Lower leg skin (tissue), 4 donors: ENCODE measurements around the gene LPA. TPM values are rescaled to one million over a fixed set of nuclear protein-coding genes. Genes with fewer than 3 reads are reported as not detected.
"Not testable (repeated sequence)": the region's sequence is repeated elsewhere in the genome, so short reads cannot be mapped to it uniquely, and the experiment has no call there.

Experiments
- DNase-seq, 2 donors: peaks; one replicate each; pipeline ENCODE4 v3.0.0-alpha.2; 2019; ENCODE audit warnings: low spot score in 2 of 2
- H3K4me3 ChIP-seq: fragments of 200-600 bp; sonication (generic); 2 replicates; pipeline ENCODE4 v1.5.1; 2017; ENCODE audit warnings: mild to moderate bottlenecking, low read depth; ENCODE audit not compliant: poor library complexity, severe bottlenecking
- POLR2A ChIP-seq, 2 donors: fragments of 450-650 bp; IDR thresholded peaks; one replicate each; pipeline ENCODE4 v1.6.1; 2016 to 2017; ENCODE audit warnings: antibody characterized with exemption in 2 of 2, mild to moderate bottlenecking in 1 of 2, moderate library complexity in 1 of 2
- WGBS, 2 donors: methylation state at CpG; one replicate each; pipeline ENCODE4 v1.1.5; 2018; 5-methylcytosine and 5-hydroxymethylcytosine counted together
- intact Hi-C: fragments of 100-400 bp; cut with DNase I; formaldehyde crosslinking; loops from one replicate; pipeline ENCODE4 v1.15.0; 2023; ENCODE audit warnings: low total_unique reads
- total RNA-seq, 4 donors: library from RNA; depleted of rRNA; stranded (reverse); fragments of >200 nt; gene quantifications; one replicate each; pipeline ENCODE4 v1.1.0, GENCODE V29; 2016
- TF ChIP-seq, protein P1 (sequence below), 3 donors: fragments of 450-650 bp; IDR thresholded peaks; one replicate each; pipeline ENCODE4 v1.5.1; 2016; ENCODE audit warnings: antibody characterized with exemption in 3 of 3, mild to moderate bottlenecking in 3 of 3, moderate library complexity in 2 of 3

LPA gene, protein sequence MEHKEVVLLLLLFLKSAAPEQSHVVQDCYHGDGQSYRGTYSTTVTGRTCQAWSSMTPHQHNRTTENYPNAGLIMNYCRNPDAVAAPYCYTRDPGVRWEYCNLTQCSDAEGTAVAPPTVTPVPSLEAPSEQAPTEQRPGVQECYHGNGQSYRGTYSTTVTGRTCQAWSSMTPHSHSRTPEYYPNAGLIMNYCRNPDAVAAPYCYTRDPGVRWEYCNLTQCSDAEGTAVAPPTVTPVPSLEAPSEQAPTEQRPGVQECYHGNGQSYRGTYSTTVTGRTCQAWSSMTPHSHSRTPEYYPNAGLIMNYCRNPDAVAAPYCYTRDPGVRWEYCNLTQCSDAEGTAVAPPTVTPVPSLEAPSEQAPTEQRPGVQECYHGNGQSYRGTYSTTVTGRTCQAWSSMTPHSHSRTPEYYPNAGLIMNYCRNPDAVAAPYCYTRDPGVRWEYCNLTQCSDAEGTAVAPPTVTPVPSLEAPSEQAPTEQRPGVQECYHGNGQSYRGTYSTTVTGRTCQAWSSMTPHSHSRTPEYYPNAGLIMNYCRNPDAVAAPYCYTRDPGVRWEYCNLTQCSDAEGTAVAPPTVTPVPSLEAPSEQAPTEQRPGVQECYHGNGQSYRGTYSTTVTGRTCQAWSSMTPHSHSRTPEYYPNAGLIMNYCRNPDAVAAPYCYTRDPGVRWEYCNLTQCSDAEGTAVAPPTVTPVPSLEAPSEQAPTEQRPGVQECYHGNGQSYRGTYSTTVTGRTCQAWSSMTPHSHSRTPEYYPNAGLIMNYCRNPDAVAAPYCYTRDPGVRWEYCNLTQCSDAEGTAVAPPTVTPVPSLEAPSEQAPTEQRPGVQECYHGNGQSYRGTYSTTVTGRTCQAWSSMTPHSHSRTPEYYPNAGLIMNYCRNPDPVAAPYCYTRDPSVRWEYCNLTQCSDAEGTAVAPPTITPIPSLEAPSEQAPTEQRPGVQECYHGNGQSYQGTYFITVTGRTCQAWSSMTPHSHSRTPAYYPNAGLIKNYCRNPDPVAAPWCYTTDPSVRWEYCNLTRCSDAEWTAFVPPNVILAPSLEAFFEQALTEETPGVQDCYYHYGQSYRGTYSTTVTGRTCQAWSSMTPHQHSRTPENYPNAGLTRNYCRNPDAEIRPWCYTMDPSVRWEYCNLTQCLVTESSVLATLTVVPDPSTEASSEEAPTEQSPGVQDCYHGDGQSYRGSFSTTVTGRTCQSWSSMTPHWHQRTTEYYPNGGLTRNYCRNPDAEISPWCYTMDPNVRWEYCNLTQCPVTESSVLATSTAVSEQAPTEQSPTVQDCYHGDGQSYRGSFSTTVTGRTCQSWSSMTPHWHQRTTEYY (N-terminal part only)
- not detected for total RNA-seq

DNA sequence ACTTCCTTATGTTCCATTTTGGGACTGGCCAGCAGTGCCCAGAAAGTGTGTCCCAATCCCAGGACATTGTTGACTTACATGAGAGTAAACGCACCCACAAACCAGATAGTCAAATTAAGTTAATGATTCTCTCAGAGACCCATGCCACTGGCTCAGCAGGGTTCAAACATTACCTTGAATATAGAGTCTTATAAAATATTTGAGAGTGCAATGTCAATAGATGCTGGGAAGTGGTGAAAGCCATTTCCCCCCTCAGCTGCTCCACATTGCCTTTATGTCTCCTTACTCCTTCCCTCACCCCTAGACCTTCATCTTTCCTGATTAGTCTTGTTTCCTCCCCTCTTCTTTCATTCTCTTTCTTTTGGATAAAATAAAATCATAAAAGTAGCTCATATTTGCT is at the start of gene LPA:
LPA (minus strand) TSS at position 78 of the 400 bp plus-strand sequence; CDS start at position 17, 61 bp downstream.
- DNase-seq, intact Hi-C loops, H3K4me3 ChIP-seq: not testable (repeated sequence)
- 81 to 92% methylated on average over 1 of the region's 1 CpG for WGBS, 2 donors

DNA sequence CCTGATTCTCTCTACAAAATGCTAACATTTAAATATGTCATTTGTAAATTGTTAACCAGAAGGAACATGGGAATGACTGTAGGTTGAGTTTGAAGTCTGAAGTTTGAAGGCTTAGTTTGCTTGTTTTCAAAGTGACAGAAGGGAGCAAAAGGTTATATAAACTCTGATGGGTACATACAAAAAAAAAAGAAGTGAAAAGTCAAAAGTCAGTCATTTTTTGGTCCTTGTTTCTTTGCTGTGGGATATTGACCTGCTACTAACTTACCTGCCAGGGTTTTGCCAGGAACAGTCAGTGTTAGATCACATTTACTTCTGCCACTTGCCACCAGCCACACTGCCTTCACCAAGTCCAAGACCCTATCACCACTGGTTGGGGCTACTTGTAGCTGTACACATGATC is 44.9 kb upstream of the LPA start:
- intact Hi-C loops, DNase-seq, H3K4me3 ChIP-seq: not testable (repeated sequence)

DNA sequence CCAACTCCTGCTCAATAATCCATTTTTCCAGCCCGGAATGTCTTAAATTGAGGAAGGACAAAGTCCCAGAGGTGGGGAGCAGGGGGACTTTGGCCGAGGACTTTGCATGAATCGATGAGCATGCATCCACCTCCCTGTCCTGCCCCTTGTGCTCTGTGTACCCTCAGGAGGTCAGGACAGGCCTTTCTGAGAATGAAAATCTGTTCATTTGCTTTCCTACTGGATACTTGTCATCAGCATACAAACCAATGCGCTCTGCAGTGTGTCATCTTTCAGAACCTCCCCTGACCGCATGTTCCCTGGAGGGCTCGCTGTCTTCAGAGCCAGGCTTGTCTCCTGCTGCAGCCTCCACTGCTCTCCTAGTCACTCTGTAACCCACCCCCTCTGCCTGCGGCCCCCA is 40.6 kb upstream of the LPA start:
- DNase-seq, H3K4me3 ChIP-seq, intact Hi-C loops: not testable (repeated sequence)
- WGBS, 2 donors: 89 to 91% methylated on average over 7 of the region's 7 CpGs

DNA sequence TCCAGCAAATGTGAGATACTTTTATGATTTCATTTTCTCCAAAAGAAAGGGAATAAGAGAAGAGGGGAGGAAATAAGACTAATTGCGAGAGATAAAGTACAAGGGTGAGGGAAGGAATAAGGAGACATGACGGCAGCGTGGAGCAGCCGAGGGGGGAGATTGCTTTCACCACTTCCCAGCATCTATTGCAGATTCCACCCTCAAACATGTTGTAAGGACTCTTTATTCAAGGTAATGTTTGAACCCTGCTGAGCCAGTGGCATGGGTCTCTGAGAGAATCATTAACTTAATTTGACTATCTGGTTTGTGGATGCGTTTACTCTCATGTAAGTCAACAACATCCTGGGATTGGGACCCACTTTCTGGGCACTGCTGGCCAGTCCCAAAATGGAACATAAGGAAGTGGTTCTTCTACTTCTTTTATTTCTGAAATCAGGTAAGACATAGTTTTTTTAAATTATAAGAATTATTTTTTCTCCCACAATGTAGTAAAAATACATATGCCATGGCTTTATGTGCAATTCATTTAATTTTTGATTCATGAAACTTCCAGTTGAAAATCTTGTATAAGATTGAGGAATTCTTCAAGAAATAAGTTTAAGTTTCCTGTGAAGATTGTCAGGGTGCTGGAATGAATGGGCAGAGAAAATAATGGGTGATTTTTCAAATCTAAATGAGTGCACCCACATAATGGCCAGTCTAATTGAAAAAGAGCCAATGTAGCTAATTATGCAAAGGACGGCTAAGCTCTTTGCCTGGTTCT is 38.0 kb upstream of the LPA start, which contains the start of gene PLG:
PLG (plus strand) TSS at position 327 of the 763 bp plus-strand sequence; CDS start at position 388, 61 bp downstream.
- intact Hi-C loops, DNase-seq, H3K4me3 ChIP-seq: not testable (repeated sequence)
- WGBS, 2 donors: 87 to 92% methylated on average over 6 of the region's 6 CpGs

DNA sequence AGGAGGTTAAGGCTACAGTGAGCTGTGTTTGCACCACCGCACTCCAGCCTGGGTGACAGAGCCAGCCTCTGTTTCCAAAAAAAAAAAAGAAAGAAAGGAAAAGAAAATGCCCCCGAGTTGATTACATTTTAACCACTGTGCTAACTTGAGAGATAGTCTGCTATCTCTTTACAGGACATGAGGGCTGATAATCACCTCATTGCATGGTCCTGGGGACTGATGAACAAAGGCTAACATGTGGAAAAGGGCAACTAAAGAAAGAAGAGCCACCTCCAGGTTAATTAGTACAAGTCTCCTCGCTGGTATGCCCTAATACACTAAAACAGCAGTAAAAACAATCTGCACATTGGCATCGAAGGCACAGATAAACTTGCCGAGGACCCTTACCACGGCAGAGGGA is 33.8 kb upstream of the LPA start:
- TF ChIP-seq, protein P1, sequence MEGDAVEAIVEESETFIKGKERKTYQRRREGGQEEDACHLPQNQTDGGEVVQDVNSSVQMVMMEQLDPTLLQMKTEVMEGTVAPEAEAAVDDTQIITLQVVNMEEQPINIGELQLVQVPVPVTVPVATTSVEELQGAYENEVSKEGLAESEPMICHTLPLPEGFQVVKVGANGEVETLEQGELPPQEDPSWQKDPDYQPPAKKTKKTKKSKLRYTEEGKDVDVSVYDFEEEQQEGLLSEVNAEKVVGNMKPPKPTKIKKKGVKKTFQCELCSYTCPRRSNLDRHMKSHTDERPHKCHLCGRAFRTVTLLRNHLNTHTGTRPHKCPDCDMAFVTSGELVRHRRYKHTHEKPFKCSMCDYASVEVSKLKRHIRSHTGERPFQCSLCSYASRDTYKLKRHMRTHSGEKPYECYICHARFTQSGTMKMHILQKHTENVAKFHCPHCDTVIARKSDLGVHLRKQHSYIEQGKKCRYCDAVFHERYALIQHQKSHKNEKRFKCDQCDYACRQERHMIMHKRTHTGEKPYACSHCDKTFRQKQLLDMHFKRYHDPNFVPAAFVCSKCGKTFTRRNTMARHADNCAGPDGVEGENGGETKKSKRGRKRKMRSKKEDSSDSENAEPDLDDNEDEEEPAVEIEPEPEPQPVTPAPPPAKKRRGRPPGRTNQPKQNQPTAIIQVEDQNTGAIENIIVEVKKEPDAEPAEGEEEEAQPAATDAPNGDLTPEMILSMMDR (IDR thresholded peaks at IDR 0.05): no peak
- TF ChIP-seq POLR2A (IDR thresholded peaks at IDR 0.05): no peak
- WGBS, 2 donors: 79 to 80% methylated on average over 6 of the region's 6 CpGs
- intact Hi-C loops: no loop called here
- H3K4me3 ChIP-seq: no peak overlapping the region
- DNase-seq: no peak

DNA sequence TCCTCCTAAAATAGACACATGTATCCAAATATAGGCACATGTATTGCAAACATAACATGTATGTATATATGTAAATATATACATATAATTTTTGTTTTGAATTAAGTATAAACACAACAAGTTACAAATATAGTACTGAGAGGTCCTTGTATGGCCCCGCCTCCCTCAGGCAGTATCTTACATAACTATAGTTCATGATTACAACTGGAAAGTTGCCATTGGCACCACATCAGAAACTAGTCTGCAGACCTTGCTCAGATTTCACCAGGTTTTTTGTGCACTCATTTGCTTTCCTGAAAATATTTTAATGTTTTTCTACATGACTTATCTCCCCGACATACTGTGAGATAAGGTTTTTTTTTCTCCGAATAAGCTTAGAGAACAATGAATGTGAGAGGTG is 32.8 kb upstream of the LPA start:
- DNase-seq, H3K4me3 ChIP-seq, intact Hi-C loops: not testable (repeated sequence)
- 36 to 47% methylated on average over 3 of the region's 3 CpGs for WGBS, 2 donors

DNA sequence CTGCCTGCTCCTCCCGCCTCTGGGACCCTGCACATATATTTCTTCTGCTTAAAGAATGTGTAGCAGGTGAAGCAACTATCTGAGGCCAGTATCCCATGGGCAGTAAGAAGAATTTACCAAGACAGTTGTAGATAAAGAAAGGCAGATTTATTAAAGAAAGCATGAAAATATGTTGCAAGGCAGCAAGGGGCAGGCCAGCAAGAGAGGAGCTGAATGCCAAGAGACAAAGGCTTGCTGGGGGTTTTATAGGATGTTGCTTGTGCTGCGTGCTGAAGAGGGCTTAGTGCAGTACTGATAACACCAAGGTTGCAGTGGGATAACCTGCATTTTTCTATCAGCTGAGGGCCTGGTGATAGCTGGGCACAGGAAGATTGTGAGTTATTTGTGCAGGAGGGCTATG is 31.5 kb upstream of the LPA start:
- DNase-seq, intact Hi-C loops, H3K4me3 ChIP-seq: not testable (repeated sequence)
- WGBS, 2 donors: 72 to 81% methylated on average over 2 of the region's 2 CpGs

DNA sequence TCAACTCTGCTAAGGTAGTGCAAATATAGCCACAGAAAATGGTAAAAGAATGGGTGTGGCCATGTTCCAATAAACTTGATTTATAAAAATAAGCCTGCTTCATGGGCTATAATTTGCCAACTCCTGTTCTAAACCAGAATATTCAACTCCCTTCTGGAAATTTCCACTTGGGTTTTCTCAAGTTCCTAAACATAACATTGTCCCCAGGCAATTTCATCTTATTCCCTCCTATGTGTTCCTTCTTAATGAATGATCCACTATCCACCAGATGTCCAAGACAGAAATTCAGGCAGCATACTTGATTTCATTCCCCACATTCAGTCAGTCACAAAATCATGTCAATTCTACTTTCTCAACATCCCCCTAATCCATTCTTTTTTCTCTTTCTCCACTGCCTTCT is 30.9 kb upstream of the LPA start:
- DNase-seq, intact Hi-C loops, H3K4me3 ChIP-seq: not testable (repeated sequence)
